ENCODE measurements around the gene GAS6.

Gene GAS6

DNA sequence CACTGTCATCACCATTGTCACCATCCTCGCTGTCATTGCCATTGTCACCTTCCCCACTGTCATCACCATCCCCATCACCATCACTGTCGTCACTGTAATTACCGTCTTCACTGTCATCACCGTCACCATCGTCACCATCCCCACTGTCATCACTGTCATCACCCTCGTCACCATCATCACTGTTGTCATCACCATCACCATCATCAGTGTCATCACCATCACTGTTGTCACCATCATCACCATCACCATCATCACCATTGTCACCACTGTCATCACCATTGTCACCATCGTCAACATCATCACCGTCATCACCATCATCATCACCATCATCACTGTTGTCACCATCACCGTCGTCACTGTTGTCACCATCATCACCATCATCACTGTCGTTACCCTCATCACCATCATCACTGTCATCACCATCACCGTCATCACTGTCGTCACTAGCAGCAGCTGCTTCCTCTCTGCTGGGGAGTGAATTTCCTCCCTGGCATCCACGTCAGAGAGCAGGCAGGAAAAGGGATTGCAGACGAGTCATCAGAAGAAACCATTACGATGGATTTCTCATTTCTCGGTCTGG lies 77.5 kb downstream of the GAS6 start:
- DNase-seq, result no peak

DNA sequence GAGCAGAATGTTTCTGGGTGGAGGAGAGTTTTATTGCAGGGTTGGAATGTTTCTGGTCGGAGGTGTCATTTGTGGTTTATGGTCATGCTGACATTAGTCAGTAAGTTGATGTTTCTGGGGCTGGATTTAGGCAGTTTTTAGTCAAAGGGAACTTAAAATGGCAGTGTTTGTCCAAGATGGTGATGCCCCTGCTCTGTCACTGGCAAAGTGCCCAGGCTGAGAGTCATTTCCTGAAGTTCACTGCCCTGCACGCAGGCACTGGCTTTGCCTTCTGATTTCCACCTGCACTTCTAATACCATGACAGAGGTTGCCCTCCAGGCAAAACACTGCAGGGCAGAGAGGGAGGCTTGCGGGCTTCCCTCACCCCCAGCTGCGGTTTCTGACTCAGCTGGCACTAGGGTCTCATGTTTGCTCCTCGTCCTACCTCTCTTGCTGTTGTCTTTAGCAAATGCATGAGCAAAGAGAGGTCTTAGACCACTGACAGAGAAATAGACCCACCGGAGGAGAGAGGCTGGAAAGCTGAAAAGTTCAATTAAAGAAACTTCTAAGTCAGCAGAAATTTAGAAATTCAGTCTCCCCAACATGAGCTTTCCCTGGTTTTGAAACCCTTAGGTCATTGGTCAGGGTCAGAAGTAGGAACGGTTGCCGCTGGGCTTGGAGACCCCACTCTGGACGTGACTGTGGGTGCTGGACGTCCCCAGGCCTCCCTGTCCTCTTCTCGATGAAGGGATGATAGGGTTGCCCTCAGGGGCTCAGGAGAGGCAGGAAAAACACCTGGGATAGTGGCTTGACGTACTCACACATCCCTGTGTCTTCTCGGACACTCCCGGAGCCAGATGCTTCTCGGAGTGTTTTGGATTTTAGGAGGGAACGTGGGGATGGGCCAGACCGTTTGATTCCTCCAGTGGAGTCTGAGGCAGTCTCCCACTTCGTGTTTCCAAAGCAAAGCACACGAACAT lies 78.5 kb downstream of the GAS6 start:
- no peak for DNase-seq

DNA sequence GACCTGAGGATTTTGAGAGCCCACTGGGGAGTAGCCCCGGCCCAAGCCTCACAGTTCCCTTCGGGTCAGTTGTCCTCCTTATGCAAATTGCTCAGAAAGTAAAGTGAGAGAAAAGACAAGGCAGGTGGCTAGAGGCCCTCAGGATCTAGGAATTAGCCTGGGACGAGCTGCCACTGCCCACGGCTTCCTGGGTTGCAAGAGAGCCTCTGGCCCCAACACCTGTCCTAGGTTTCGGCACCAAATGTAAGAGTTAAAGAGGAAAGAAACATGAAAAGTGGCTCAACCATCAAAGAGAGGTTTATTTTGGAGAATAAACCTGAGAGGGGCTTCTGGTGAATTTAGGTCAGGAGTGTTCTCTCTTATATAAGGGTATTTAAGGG lies 79.2 kb downstream of the GAS6 start:
- no peak for DNase-seq

DNA sequence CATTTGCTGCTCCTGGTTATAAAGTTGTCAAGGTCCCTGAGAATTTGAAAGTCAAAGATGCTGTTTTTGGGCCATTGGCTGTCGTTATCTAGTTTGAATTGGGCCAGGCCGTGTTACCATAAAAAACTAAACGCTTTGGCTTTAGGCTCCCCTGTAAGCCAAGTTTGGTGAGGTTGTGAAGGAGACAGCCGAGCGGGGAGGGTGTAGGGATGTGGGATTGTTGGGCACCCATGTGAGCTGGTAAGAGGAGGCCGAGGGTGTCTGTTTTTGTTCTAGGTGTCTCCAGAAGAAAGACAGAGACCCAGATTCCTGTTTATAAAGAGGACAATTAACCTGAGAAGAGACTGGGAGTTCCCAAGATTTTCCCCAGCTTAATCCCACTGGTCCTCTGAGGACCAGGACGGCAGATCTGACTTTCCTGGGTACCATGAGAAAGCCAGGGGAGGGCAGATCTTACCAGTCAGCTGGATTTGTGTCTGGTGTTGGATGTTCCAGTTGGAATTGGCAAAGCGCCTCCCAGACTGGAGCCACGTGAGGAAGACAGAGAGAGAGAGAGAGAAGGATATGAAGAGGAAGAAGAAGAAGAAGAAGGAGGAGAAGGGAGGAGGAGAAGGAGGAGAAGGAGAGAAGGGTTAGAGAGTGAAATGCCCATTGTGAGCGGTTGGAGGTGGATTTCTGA lies 79.8 kb downstream of the GAS6 start:
- no peak for DNase-seq

DNA sequence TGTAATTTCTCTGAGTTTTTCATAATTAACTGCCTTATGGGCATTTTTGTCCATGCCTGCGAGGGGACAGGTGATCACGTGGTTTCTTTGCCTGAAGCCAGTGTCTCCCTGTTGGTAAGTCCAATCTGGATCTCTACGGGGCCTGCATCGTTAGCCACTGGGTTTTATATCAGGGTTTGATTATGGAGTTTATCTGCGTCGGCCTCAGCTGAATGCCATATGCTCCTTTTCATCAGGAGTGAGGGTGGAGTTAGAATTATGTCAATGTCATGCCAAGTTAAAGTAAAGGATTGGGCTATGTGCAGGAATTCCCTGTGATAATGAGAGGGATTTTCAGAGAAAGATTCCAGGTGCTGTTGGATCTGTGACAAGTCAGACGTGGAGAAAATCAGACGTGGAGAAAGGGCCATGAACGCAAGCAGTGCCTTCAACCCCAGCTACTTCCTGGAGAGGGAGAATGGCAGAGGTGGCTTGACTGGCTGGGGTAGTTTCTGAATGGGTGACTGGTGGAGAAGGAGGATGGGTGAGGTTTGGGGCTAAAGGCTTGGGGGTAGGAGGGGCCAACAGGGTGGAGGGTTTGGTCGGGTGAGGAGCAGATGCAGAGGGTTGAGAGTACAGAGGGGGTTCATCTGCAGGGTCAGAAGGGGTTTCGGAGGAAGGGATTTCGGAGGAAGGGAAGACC lies 80.5 kb downstream of the GAS6 start:
- DNase-seq, result no peak

DNA sequence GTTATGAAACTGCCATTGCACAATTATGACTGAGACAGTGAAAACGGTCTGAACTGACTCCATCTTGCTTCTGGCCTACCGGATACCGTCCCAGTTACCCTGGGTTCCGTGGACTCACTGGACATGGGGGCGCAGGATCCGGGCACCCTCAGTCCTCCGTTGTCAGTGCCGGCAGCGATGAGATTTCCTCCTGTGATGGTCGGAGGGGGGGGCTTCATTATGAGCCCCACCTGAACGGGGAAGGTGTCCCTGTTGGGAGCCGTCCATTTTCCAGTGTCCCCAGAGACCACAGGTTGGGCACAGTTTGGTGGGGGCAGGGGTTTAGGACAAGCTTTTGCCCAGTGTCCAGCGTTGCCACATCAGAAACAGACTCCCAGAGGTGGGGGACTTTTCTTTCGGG lies 81.4 kb downstream of the GAS6 start:
- no peak for DNase-seq

DNA sequence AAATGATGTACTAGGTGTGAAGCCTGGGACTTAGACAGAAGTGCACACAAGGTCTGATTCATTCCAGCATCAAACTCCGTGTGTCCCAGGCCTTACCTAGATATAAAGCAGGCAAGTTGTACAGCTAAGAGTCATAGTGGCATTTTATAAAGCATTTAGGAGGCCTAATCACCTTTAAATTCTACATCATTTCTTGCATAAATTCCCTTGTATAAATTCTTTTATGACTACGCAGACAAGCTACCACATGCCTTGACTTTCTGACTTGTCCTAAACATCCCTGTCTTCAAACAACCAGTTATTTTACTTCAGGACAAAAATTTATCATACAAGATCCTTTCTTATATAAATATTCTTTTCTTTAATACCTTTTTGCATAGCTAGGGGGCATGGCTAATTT lies 82.3 kb downstream of the GAS6 start:
- no peak for DNase-seq

DNA sequence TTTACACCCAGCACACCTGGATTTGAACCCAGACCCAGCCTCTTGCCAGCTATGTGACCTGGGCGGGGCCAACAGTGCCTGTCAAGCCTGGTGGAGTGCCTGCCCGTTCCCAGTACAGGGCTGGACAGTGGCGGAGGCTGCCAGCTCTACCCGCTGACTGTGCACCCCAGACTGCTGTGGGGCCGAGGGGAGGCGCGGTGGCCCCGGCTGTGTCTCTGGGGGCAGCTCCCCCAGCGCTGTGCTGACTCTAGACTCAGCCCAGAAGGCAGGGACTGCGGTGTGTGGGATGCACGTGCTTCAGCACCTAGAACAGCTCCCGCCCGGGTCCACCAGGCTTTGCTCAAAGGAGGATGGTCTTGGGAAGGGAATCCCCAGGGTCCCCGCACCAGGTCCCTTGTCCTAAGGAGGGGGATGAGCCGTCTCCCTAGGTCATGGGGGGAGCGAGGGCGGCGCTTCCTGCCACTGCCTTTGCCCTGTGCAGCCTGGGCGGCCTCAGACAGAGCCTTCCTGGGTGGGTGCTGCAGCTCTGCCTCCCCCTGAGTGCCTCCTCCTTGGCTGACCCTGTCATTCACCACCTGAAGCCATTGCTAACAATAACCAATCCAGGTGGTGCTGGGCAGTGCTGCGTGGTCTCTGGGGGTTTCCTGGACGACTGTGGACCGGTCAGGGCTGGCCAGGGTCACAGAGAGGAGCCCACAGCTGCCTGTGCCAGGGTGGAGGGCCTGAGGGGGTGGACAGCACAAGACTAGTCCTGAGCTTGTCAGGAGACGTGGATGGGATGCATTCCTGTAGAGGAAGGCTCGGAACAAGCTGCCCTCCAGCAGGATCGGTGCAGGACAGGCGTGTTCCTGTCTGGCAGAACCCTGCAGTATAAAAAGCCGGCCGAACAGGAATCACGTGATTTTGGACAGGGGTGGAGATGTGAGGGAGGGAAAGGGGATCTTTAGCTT lies 86.3 kb downstream of the GAS6 start:
- peak; percentile 79 for DNase-seq

DNA sequence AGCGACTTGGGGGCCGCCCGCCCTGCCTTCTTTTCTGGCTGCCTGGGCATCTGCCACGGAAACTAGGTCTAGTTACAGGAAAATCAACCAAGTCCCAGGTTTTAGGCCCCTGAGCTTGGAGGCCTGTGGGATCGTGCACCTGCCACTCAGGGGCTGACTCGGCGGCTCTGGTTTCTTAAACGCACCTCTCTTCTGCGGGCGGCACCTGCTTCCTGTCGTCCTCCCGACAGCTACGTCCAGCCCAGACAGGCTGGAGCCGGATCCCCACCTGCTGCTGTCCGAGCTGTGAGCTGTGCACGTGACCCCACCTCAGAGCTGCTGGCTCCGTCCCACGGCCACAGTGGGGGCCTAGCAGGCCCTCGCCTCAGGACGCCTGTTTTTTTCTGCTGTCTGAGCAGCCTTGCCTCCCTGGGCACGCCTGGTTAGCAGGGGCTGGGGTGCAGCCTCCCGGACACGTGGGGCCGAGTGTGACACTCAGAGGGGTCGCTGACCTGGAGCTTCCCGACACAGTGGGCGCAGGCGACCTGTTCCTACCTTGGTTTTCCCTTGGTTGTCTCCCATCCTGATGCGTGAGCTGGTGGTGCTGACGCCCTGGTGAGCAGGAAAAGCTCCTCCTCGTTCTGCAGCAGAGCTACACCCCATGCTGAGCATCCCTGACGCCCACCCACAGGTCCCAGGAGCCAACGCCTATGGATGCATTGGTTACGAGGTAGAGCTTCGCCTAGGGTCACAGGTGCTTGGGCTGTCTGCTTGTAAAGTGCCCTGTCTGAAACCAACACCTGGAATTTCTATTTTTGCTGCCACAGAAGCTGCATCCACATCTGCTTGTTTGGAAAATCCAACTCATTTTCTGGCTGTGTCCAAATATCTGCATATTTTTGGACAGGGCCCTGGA lies 87.4 kb downstream of the GAS6 start:
- DNase-seq, result no peak

DNA sequence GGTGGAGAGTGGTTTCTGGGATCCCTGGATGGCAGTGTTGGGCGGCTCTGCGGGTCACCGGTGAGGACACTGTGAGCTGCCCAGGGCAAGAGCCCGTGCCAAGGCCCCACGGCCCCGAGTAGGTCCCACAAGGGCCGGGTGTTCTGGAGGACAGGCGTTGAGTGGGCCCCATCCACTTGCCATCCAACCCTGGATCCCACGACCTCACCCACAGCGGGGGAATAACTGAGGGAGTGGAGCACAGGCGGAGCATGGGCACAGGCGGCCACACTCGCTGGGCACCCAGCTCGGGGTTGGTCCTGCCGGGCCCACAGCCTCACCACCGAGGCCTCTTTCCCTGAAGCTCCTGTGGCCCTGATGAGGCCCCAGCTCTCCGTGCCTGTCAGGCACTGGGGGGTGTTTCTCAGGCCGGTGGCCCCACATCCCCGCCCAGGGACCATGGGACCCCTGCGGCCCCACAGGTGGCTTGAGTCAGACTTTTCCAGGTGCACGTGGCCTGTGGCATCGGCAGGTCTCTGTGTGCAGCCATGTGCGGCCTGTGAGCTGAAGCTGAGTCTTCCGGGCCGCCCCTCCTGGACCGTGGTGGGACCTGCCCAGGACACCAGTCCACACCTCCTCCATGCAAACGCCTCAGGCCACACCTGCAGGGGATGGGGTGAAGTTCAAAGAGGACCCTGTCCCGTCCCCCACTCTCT lies 88.3 kb downstream of the GAS6 start:
- no peak for DNase-seq

DNA sequence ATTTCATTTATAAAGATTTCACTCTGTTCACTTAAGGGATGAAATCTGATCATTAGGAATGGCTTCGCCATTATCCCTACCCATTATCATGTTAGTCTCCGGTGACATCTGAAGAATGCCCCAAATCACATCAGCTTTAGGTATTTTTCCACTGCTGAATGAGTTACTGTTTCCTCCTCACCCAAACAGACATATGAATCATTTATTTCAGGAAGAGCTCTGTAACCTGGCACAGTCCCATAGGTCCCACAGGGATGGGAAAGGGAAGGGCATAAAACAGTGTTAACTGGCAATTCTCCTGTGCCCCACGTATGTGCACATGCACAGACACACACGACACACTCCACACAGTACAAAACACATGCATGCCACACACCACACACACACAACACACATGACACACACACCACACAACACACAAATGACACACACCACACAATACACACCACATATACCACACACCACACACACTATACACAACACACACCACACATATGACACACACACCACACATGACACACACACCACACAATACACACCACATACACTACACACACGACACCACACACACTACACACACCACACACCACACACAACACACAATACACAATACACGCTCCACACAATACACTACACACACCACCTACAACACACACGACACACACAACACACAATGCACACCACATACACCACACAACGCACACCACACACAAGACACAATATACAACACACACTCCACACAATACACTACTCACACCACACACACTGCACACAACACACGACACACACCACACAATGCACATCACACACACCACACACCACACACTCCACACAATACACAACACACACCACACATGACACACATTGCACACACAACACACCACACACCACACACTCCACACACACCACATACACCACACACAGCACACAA lies 89.4 kb downstream of the GAS6 start:
- DNase-seq, result no peak

DNA sequence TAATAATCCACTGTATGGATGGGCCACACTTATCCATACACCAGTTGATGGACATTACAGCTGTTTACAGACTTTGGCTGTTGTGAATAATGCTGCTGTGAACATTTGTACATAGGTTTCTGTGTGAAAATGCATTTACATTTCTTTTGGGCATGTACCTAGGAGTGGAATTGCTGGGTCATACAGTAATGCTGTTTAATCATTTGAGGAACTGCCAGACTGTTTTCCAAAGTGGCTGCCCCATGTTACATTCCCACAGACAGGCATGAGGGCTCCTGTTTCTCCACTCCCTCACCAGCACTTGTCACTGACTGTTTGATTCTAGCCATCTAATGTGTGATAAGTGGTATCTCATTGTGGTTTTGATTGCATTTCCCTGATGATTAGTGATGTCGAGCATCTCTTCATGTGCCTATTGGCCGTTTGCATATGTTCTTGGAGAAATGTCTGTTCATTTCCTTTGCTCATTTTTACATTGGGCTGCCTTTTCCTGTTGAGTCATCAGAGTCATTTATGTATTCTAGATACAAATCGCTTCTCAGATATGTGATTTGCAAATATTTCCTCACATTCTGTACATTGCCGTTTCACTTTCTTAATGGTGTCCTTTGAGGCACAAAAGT lies 92.1 kb downstream of the GAS6 start:
- no peak for DNase-seq

DNA sequence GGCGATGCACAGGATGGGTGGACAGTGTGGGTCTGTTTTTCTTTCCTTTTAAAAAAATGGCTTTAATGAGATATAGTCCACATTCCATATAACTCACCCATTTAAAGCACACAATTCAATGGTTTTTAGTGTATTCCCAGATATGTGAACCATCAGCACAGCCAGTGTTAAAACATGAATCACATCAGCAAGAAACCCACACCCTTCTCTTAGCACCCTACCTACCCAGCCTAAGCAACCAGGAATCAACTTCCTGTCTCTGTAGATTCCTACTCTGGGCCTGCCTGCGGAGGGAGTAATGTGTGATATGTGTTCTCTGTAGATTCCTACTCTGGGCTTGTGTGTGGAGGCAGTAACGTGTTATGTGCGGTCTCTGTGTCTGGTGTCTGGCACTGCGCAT lies 92.9 kb downstream of the GAS6 start:
- DNase-seq, result no peak
